Spleen (tissue), 7 donors: ENCODE measurements around the gene MLXIPL.
"Not testable (repeated sequence)": the region's sequence is repeated elsewhere in the genome, so short reads cannot be mapped to it uniquely, and the experiment has no call there.

ENCODE experiments used
- CTCF ChIP-seq, 11 experiments: fragments of 200-600 bp in 7 of 11; fragments of 450-650 bp in 4 of 11; sonication (generic) in 4 of 11; IDR thresholded peaks in 8 of 11; conservative IDR thresholded peaks in 3 of 11; 1 replicate in 7 of 11; 2 replicates in 4 of 11; pipeline versions ENCODE4 v1.4.0 to v1.8.0; 2016 to 2021; ENCODE audit warnings: antibody characterized with exemption in 11 of 11, inconsistent platforms in 4 of 11, mild to moderate bottlenecking in 1 of 11
- POLR2A ChIP-seq, 3 donors: fragments of 450-650 bp; IDR thresholded peaks; one replicate each; pipeline ENCODE4 v1.5.1; 2017; ENCODE audit warnings: antibody characterized with exemption in 3 of 3, mild to moderate bottlenecking in 1 of 3
- POLR2AphosphoS5 ChIP-seq, 3 donors: sonication (generic); formaldehyde crosslinking; IDR thresholded peaks; one replicate each; pipeline ENCODE4 v1.5.1; 2017; ENCODE audit warnings: antibody characterized with exemption in 3 of 3
- donor health status: DM: no; HTN: no; CAD: no; lungs with moderate emphysema.
- donor health status: DM: no; HTN: no; CAD: no.
- donor health status: DM: no; HTN: no; CAD: no.

- TF ChIP-seq CTCF (IDR thresholded peaks at IDR 0.05 in 8 of 11, conservative IDR thresholded peaks at IDR 0.05 in 3 of 11); POLR2A (IDR thresholded peaks at IDR 0.05); POLR2AphosphoS5 (IDR thresholded peaks at IDR 0.05): not testable (repeated sequence)
These were observed 36.3 kb upstream of the MLXIPL start for GRCh38 chr7:73660594-73660993.
